Measurements from ENCODE around the gene ABCC2.
"Not testable (repeated sequence)": the region's sequence is repeated elsewhere in the genome, so short reads cannot be mapped to it uniquely, and the experiment has no call there.

Gene ABCC2

DNA sequence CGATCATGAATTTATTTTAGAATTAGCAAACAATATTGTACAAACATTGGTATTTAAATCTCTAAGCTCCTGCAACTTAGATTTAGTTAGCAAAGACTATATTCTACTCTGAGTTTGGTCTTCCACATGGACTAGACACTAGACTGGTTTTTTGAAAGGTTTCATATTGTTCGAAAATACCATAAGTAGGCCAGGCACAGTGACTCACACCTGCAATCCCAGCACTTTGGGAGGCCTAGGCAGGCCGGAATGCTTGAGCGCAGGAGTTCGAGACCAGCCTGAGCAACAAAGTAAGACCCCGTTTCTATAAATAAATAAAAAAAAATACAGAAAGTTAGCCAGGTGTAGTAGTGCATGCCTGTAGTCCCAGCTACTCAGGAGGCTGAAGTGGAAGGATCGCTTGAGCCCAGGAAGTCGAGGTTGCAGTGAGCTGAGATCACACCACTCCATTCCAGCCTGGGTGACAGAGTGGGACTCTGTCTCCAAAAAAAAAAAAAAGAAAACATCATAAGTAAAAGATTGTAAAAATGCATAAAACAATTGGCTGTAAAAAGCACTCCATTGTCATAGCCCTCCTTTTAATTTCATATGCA lies 73.1 kb downstream of the ABCC2 start:
- DNase-seq = no peak

DNA sequence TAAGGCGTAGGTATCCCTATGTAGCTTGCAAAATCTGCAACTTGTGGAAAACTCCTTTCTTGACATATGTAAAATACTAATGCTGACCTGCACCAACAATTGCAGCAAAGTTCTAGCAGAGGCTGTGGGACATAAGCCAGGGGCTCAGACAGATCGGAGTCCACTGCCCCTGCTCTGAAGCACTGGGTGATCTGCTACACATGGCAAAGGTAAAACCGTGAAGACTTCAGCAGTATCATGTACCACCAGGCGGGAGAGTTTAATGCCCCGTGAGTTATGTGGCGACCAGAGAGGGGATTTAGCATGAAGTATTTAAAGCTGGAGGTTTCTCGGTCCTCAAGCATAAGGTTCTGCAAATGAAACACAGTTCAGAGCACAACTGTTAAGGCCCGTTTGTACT lies 76.4 kb downstream of the ABCC2 start:
- no peak for DNase-seq

DNA sequence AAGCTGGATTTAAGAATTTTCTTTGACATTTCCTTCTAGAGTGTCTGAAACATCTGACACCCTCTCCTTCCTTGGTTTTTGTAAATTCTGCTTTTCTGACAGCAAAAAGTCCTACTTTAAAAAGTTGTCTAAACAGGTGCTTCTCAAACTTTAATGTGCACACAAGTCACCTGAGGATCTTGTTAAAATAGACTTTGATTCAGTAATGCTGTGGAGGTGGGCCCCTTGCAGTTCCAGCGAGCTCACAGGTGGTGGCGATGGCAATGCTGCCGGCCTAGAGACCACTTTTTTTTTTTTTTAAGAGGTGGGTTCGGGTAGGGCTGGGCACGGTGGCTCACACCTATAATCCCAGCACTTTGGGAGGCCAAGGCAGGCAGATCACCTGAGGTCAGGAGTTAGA lies 77.1 kb downstream of the ABCC2 start:
- DNase-seq = no peak

DNA sequence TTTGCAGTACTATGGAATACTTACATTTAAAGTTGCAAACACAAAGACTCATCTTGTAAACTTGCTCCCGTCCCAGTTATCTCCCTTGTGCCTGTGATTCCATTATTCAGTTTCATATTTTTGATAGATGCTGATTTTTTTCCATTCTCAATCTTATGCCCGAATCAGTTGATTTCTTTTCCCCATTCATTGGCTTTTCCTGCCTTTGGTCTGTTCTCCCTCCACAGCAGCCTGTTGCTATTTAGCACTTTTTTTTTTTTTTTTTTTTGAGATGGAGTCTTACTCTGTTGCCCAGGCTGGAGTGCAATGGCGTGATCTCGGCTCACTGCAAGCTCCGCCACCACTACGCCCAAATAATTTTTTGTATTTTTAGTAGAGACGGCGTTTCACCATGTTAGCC lies 78.0 kb downstream of the ABCC2 start:
- no peak for DNase-seq

DNA sequence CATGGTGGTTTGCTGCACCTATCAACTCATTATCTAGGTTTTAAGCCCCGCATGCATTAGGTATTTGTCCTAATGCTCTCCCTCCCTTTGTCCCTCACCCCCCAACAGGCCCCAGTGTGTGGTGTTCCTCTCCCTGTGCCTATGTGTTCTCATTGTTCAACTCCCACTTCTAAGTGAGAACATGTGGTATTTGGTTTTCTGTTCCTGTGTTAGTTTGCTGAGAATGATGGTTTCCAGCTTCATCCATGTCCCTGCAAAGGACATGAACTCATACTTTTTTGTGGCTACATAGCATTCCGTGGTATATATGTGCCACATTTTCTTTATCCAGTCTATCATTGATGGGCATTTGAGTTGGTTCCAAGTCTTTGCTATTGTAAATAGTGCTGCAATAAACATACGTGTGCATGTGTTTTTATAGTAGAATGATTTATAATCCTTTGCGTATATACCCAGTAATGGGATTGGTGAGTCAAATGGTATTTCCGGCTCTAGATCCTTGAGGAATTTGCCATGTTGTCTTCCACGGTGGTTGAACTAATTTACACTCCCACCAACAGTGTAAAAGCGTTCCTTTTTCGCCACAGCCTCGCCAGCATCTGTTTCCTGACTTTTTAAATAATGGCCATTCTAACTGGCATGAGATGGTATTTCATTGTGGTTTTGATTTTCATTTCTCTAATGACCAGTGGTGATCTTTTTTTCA lies 81.2 kb downstream of the ABCC2 start:
- not testable (repeated sequence) for DNase-seq

DNA sequence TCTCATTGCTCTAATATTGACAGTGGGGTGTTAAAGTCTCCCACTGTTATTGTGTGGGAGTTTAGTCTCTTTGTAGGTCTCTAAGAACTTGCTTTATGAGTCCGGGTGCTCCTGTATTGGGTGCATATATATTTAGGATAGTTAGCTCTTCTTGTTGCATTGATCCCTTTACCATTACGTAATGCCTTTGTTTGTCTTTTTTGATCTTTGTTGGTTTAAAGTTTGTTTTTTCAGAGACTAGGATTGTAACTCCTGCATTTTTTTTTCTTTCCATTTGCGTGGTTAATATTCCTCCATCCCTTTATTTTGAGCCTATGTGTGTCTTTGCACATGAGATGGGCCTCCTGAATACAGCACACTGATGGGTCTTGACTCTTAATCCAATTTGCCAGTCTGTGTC lies 84.8 kb downstream of the ABCC2 start:
- DNase-seq = not testable (repeated sequence)

DNA sequence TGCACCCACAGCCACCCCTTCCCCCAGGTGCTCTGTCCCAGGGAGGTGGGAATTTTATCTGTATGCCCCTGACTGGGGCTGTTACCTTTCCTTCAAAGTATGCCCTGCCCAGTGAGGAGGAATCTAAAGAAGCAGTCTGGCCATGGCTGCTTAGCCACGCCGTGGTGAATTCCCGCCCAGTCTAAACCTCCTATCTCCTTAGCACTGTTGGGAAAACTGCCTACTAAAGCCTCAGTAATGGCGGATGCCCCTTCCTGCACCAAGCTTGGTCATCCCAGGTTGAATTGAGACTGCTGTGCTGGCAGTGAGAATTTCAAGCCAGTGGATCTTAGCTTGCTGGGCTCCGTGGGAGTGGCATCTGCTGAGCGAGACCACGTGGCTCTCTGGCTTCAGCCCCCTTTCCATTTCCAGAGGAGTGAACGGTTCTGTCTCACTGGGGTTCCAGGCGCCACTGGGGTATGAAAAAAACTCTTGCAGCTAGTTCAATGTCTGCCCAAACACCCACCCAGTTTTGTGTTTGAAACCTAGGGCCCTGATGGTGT lies 87.2 kb downstream of the ABCC2 start:
- no peak for DNase-seq

DNA sequence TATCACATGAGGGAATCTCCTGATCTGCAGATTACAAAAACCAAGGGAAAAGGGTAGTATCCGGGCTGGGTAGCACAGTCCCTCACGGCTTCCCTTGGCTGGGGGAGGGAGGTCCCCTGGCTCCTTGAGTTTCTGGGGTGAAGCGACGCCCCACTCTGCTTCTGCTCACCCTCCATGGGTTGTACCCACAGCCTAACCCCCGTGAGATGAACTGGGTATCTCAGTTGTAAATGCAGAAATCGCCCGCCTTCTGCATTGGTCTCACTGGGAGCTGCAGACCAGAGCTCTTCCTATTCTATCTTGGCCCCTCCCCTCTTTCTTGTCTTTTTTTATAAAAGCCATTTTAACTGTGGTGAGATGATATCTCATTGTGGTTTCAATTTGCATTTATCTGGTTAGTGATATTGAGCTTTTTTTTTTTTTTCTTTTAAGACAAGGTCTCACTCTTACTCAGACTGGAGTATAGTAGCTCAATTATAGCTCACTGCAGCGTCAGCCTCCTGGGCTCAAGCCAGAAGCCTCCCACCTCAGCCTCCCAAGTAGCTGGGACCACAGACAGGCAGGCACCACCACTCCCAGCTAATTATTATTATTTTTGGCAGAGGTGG lies 87.8 kb downstream of the ABCC2 start:
- peak; percentile 6 to 19 for DNase-seq

DNA sequence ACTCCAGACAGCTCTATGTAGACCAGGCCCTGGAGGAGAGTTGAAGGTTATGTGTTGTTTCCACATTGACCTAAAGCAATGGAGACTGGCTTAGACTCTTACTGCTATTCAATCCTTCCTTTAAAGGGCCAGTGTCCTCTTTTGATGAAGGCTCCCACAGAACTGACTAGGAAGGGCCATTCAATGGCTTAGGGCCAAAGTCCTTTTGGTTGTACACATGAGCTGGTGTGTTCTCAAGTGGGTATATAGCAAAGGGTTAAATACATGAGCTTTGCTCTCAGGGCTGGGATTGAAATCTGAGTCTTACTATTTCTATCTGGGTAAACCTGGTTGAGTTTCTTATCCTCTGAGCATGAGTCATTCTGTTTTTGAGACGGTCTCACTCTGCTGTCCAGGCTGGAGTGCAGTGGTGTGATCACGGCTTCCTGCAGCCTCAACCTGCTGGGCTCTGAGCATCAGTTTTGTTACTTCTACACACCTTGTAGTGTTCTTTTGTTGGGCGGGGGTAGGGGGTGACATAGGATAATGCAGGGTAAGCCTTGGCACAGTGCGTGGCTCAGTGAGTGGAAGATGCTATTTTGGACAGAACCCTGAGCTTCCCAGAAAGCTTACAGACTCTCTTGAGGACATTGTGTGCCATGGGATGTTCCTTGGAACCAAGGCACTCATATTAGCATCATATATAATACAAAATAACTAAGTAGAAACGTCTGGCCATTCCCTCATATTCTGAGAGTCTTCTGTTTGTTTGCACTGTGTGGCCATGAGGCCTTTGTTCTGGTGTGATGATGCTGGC lies 90.1 kb downstream of the ABCC2 start:
- DNase-seq = no peak

DNA sequence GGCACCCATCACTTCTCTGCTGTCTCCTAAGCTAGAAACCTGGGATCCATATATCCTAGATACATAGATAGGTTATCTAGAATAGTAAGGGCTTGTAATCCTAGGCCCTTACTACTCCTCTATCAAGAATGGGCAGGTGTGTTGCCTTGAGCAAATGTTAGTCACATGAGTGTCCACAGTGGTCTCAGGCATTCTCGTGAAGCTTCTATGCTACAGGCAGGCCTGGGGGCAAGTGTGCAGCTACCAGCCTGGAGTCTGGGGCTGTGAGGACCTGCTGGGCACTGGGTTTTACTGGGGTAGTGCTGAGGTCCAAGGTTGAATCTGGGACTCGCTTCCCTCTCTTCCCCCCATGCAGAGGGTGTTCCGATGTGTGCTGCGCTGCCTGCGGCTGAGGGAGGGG lies 91.4 kb downstream of the ABCC2 start:
- DNase-seq = no peak

DNA sequence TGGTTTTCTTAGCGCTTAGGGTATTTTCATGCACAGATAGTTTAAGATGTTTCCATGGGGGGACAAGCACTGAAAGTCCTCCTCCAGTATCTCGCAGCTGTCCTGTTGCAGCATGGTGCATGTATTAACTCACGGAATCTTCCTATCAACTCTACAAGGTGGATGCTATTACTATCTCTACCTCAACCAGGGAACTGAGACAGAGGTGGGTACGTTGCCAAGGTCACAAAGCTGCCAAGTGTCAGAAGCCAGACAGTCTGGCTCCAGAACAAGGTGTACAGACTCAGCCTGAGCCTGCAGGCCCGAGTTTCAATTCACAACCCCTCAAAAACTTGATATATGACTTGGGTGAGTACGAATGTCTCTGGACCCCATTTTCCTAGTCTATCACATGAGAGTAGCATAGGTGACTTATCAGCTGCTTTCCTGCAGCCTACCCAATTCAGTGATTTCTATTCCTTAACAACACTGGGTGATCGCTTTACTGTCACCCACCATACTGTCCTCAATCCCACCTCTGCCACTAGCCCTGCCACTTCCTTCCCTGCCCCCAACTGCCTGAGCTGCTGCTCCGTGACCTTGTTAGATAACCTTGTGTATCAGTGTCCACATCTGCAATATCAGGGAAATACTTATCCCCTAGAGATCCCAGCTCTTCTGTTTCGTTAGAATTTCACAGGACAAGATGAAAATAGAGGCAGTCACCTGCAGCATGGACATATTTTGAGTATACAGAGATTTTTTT lies 92.1 kb downstream of the ABCC2 start:
- no peak for DNase-seq

DNA sequence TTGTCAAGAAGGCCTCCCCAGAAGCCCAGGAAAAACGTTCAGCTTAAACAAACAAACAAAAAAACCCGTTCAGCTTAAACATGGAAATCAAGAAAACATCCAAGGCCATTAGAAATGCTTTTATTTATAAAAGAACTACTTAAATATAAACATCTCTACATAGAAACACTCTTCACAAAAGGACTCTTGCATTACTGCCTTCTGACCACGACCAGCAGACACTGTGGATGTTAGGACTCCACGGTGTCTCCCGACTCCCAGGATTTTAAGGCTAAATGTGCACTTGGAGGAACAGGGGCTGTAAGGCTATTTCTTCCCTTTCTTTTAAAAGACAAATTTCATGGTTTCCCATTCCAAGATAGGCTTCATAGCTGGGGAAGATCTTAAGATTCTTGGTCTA lies 93.0 kb downstream of the ABCC2 start:
- no peak for DNase-seq

DNA sequence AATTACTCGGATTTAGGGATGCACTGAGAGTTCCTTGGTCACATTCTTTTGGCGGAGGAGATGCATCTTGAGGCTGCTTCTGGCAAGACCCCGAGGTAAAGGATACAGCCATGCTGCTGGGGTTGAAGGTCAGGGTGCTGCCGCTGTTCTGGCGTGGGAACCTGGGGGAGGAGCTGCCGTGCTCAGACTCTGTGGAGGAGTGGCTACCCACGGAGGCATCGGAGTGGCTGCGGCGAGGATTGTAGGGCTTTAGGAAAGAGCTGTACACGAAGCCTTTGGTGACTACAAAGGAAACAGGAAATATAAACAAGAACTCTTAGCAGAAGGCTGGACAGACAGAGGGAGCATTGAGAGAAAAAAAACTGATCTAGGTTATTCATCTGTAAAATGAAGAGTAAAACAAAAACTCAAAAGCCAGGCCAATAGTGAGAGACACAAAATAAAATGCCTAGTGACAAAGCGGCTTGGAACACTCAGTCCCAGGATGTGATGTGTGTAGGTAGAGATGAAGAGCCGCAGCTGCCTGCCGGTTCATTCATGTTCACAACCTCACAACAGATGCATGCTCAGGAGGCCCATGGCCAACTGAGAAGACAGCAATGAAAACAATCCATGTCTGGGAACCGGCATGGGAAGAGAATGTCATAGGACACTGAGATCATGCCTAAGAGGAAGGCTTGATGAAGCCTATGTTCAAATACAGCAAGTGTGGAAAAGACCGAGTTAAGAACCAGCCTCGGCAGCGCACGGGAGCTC lies 97.8 kb downstream of the ABCC2 start:
- no peak for DNase-seq

DNA sequence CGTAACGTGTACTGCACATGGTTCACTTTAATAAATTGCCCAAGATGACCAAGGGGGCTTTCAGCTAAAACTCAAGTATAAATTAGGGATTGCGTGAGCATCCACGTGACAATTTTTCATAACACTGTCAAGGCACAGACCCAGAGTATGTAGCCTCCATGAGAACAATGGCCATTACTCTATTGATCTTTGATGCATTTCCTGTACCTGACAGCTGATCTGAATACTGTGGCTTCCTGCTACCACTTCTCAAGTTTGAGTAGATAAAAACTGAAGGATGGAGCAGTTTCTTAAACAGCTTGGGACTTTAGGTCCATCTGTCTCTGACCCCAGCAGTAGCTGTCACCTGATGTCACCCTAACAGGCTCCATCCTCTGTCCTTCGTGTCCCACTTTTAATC lies 98.9 kb downstream of the ABCC2 start:
- no peak for DNase-seq

DNA sequence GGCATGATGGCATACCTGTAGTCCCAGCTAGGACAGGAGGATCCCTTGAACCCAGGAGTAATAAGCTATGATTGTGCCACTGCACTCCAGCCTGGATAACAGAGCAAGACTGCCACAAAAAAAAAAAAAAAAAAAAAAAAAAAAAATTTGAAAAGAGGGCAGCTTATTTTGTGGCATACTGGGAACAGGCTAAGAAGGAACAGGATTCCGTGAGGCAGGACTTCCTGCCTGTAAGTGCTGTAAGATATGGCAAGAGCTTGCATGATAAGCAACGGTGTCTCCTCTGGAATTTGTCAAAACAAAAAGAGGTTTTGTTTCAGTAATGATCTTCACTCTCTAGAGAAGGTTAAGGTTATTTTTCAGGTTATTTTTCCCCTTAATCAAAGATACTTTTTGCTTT lies 101.1 kb downstream of the ABCC2 start:
- no peak for DNase-seq

DNA sequence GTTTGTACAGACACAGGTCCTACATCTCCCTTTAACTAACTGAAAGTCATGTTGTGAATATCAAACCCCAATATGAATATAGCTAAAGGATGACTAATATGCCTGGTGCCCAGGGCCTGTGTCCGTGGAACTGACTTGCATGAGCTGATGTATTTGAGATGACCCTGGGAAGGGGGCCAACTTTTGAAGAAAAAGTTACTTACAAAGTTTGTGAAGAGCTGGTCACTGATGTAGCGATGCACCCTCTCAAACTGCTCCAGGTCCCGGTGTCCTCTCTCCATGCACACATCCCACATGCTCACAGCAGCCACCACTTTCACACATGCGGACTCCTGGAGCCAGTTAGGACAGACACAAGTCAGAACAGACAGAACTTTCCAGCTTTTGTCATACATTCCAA lies 106.2 kb downstream of the ABCC2 start:
- no peak for DNase-seq

DNA sequence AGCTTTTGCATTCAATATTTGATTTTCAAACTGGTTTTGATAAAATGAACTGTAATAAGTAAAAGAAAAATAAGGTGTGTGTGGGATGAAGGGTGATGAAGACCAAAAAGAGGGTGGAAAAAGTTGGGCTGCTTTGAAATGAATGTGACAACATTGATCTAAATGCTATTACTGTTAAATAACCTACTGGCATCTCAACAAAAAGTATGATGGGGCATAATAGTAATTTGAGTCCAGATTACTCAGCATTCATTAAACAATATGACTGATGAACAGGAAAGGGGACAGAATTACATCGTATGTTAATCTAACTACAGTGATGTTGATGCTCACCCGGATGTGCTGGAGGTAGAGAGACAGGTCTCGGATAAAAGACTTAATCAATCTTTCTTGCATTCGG lies 112.2 kb downstream of the ABCC2 start:
- DNase-seq = no peak

DNA sequence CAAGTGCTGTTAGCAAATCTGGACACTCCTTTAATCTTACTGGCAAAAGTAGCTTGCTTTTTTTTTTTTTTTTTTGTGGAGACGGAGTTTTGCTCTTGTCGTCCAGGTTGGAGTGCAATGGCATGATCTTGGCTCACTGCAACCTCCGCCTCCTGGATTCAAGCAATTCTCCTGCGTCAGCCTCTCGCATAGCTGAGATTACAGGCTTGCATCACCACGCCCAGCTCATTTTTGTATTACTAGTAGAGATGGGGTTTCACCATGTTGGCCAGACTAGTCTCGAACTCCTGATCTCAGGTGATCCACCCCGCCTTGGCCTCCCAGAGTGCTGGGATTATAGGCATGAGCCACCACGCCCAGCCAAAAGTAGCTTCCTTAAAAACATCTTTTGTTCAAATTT lies 112.6 kb downstream of the ABCC2 start:
- not testable (repeated sequence) for DNase-seq

DNA sequence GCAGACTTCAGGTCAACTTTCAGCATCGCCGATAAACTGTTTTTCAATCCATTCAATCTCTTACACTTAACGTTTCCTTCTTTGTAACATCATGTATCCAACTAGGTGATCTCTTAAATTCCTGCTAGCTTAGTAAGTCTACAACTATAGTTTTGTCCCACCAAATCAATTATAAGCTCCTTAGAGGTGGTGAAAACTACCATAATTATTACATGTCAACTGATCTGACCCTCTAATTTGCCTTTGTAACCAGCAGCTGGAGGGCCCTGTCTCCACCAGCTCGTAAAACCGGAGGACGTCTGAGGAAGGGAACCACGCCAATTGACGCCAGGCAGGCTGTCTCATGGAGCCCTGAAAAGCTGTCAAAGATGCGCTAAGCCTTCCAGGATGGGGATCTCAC lies 113.4 kb downstream of the ABCC2 start:
- no peak for DNase-seq

Measured in activated CD4-positive, alpha-beta T cell treated with anti-CD3 and anti-CD28 coated beads for 4 hours (primary cell).